Inflammatory macrophage (primary cell): Measurements from ENCODE around the gene HLA-E.
A peak's percentile ranks its signal among the peaks of the same experiment; 100 is the strongest.
"Not testable (repeated sequence)": the region's sequence is repeated elsewhere in the genome, so short reads cannot be mapped to it uniquely, and the experiment has no call there.

ENCODE experiments used
- DNase-seq, 2 donors: peaks; one replicate each; pipeline ENCODE4 v3.0.0-alpha.2; 2020 to 2022

Gene HLA-E

GRCh38 chr6:30481211-30481964 is 7.9 kb upstream of the HLA-E start:
- no peak for DNase-seq

DNA sequence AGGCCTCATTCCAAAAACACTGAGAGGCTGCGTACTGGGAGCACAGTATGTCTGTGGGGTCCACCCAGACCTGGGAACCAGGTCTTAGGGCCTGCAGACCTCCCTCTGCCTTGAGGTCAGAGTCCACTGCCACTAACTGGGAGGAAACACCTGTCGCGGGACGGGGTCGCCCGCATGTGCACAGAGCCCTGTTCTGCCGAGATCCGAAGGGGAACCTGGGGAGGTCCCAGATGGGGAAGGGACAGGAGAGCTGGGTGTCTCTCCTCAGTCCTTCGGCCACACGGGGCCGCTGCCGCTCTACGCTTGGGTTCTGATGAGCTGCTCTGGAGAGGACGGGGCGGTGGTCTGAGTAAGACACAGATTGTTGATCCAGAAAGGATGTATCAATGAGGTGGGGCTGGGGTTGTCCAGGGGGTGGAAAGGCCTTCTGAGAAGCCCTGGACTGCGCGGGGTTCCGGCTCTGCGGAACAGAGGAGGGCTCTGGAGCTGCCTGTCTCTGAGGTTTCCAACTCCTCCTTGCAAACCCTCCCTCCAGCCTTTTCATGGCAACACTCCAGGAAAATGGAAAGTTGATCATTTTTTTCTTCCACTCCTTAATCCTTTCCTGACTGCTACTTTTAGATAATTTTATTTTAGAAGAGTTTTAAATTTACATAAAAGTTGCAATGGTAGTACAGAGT is 7.2 kb upstream of the HLA-E start:
- DNase-seq: peak; percentile 74 to 76

DNA sequence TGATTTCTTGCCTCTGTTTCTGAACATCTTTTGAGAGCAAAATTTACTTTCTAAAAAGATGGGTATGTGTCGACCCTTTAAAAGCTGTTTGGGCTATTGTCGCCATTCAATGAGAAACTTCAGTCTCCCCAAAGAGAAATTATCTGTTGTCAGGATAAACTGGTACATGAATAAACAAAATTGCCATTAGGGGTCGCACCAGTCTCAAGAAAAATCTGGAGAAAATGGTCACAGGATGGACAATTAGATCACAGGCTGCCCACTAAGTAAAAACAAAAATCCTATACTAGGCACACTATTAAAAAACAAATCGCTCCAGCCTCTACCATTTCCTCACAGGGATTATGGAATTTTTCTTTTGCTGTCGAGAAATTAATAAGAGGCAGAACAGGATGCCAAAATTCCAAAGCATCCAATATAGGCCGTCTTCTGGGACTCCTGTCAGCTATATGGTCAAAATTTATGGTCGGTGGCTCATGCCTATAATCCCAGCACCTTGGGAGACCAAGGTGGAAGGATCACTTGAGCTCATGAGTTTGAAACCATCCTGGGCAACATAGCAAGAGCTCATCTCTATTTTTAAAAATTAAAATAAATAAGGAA is 5.5 kb upstream of the HLA-E start:
- peak; percentile 76 to 86 for DNase-seq

DNA sequence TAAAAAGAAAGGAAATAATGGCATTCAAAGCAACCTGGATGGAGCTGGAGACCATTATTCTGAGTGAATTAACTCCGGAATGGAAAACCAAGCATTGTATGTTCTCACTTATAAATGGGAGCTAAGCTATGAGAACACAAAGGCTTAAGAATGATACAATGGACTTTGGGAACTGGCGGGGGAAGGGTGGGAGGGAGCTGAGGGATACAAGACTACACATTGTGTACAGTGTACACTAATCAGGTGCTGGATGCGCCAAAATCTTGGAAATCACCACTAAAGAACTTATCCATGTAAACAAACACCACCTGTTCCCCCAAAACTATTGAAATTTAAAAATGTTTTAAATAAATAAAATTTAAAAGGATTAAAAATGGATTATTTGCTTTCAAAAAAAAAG is 4.1 kb upstream of the HLA-E start:
- no peak for DNase-seq

- no peak for DNase-seq
These were observed 1.4 kb upstream of the HLA-E start for GRCh38 chr6:30487926-30488325.

GRCh38 chr6:30488697-30489080 is 620 bp upstream of the HLA-E start:
- DNase-seq: not testable (repeated sequence)

DNA sequence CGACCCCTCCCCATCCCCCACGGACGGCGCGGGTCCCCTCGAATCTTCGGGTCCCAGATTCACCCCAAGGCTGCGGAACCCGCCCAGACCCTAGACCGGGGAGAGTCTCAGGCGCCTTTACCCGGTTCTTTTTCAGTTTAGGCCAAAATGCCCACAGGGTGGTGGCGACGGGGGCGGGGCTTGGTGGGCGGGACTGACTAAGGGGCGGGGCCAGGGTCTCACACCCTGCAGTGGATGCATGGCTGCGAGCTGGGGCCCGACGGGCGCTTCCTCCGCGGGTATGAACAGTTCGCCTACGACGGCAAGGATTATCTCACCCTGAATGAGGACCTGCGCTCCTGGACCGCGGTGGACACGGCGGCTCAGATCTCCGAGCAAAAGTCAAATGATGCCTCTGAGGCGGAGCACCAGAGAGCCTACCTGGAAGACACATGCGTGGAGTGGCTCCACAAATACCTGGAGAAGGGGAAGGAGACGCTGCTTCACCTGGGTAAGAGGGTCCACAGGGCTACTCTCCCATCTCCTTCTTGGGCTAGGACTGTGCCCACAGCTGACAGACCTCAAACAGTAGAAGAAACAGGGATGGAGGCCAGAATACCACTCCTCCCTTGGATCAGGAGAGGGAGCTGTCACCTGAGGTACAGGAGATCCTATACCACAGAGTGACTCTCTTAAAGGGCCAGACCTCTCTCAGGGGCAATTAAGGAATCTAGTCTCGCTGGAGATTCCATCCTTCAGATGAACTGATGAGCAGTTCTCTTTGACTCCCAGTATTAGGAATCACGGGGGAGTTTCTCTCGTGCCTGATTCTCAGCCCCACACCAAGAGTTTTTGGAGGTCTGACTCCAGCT is 942 bp downstream of the HLA-E start:
- DNase-seq: peak; percentile 67 to 81

DNA sequence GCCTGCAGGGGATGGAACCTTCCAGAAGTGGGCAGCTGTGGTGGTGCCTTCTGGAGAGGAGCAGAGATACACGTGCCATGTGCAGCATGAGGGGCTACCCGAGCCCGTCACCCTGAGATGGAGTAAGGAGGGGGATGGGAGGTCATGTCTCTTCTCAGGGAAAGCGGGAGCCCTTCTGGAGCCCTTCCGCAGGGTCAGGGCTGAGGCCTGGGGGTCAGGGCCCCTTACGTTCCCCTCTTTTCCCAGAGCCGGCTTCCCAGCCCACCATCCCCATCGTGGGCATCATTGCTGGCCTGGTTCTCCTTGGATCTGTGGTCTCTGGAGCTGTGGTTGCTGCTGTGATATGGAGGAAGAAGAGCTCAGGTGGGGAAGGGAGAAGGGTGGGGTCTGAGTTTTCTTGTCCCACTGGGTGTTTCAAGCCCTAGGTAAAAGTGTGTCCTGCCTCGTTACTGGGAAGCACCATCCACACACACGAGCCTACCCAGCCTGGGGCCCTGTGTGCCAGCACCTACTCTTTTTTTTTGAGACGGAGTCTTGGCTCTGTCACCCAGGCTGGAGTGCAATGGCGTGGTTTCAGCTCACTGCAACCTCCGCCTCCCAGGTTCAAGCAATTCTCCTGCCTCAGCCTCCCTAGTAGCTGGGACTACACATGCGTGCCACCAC is 2.1 kb downstream of the HLA-E start:
- not testable (repeated sequence) for DNase-seq

DNA sequence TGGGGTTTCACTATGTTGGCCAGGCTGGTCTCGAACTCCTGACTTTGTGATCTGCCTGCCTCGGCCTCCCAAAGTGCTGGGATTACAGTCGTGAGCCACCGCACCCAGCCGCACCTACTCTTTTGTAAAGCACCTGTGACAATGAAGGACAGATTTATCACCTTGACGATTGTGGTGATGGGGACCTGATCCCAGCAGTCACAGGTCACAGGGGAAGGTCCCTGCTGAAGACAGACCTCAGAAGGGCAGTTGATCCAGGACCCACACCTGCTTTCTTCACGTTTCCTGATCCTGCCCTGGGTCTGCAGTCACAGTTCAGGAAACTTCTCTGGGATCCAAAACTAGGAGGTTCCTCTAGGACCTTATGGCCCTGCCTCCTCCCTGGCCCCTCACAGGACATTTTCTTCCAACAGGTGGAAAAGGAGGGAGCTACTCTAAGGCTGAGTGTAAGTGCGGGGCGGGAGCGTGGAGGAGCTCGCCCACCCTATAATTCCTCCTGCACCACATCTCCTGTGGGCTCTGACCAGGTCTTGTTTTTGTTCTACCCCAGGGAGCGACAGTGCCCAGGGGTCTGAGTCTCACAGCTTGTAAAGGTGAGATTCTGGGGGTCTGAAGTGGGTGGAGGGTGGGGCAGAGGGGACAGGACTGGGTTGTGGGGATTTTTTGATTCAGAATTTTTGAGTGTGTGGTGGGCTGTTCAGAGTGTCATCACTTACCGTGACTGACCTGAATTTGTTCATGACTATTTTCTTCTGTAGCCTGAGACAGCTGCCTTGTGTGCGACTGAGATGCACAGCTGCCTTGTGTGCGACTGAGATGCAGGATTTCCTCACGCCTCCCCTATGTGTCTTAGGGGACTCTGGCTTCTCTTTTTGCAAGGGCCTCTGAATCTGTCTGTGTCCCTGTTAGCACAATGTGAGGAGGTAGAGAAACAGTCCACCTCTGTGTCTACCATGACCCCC is 3.0 kb downstream of the HLA-E start:
- DNase-seq: no peak

- no peak for DNase-seq
These were observed 4.4 kb downstream of the HLA-E start for GRCh38 chr6:30493643-30494250.

- DNase-seq: no peak
These were observed 5.1 kb downstream of the HLA-E start for GRCh38 chr6:30494291-30494861.

GRCh38 chr6:30495060-30495459 is 5.8 kb downstream of the HLA-E start:
- not testable (repeated sequence) for DNase-seq

DNA sequence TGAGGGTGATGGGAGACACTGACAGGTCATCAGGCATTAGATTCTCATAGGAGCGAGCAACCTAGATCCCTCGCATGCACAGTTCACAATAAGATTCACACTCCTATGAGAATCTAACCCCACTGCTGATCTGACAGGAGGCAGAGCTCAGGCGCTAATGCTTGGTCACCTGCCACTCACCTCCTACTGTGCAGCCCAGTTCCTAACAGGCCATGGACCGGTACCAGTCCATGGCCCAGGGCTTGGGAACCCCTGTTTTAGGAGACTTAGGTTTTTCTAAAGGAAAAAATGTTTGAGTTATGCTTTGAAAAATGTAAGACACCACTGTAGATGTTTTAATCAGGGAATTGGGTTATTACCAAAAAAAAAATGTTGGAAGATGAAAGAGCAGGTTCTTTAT is 6.7 kb downstream of the HLA-E start:
- DNase-seq: no peak

DNA sequence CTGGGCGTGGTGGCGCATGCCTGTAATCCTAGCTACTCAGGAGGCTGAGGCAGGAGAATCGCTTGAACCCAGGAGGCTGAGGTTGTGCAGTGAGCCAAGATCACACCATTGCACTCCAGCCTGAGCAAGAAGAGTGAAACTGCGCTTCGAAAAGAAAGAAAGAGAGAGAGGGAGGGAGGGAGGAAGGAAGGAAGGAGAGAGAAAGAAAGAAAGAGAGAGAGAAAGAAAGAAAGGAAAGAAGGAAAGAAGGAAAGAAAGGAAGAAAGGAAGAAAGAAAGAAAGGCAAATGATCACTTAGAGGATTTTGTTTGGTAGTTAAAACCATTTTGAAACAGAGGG is 7.9 kb downstream of the HLA-E start:
- DNase-seq: not testable (repeated sequence)

GRCh38 chr6:30497714-30498113 is 8.4 kb downstream of the HLA-E start:
- DNase-seq: no peak

- not testable (repeated sequence) for DNase-seq
These were observed 9.4 kb downstream of the HLA-E start for GRCh38 chr6:30498705-30499104.

DNA sequence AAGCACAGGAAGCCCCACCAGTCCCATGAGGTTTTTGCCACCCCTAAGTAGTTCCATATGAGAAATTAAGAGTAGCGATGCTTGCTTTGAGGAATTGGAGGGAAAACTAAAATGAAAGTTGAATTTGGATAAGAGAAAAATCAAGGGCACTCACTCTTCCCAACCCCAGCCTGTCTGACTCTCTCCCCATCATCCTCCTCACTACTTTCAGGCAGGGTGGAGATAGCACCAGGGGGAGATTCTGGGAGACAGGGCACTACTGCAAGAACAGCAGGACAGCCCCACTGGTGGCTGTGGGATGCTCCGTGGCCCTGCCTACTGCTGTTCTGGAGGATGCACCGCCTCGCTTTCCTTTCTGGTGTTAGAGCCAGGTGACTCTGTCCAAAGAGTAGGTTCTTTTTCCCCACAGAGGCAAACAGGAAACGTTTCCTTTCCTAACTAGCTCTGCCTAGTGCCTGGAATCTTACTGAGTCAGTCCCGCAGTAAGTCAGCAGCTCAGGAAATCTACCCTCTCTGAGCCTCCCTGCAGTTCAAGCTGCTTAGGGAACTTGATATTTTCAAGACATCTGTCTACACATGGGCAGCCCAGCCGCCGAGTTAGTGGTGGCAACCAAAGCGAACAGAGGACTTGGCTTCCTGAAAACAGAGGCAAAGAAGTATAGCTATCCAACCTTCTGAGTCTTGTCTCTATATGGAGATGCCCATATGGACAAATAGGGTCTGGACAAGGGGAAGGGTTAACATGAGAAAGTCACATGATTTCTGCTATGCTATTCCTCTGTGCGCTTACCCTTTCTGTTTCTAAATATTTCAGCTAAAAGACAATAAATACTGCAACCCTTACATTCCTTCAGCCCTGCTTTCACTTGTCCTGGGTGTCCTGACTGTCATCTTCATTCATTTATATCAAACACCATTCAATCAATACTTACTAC is 11.4 kb downstream of the HLA-E start:
- DNase-seq: peak; percentile 30 to 44

GRCh38 chr6:30507849-30508827 is 18.8 kb downstream of the HLA-E start:
- DNase-seq: peak; percentile 44 to 53
